IPS-18c (cell line): Measurements from ENCODE around the gene FREM3.
"Not testable (repeated sequence)": the region's sequence is repeated elsewhere in the genome, so short reads cannot be mapped to it uniquely, and the experiment has no call there.

ENCODE experiments used
- H3K4me3 ChIP-seq: 2 replicates; pipeline ENCODE4 v1.7.0; 2013; ENCODE audit warnings: low read depth, mild to moderate bottlenecking, low read length, moderate library complexity; ENCODE audit not compliant: insufficient read depth
- H3K9me3 ChIP-seq: one replicate; pipeline ENCODE4 v1.6.1; 2013; ENCODE audit warnings: mild to moderate bottlenecking, low read length, moderate library complexity; ENCODE audit not compliant: control insufficient read depth, insufficient read depth

The FREM3 gene

GRCh38 chr4:143700416-143701352 lies at the start of gene FREM3:
Gene FREM3, minus strand, starts transcription at chr4:143700675. Its CDS starts 0 bp downstream, at chr4:143700675.
- Histone ChIP-seq H3K4me3 (peak within 1 kb of the TSS; percentile 57), H3K9me3 (peaks cover 2% of the 10 kb centered on the region)

- H3K4me3 ChIP-seq = no peak overlapping the region
- H3K9me3 ChIP-seq = no peaks in the 10 kb centered on the region
Observed at GRCh38 chr4:143745874-143746273, 45.4 kb upstream of the FREM3 start.

GRCh38 chr4:143743591-143743990 lies 43.1 kb upstream of the FREM3 start:
- H3K9me3 ChIP-seq = no peaks in the 10 kb centered on the region

GRCh38 chr4:143742834-143743233 lies 42.4 kb upstream of the FREM3 start:
- Histone ChIP-seq H3K4me3 (no peak overlapping the region), H3K9me3 (no peaks in the 10 kb centered on the region)

More at GRCh38 chr4:143743591-143743990, 43.1 kb upstream of the FREM3 start:
- no peak overlapping the region for H3K4me3 ChIP-seq

GRCh38 chr4:143736861-143737260 lies 36.4 kb upstream of the FREM3 start:
- H3K9me3 ChIP-seq = no peaks in the 10 kb centered on the region
- H3K4me3 ChIP-seq = no peak overlapping the region

GRCh38 chr4:143736061-143736460 lies 35.6 kb upstream of the FREM3 start:
- H3K9me3 ChIP-seq, H3K4me3 ChIP-seq: not testable (repeated sequence)

GRCh38 chr4:143728166-143728565 lies 27.7 kb upstream of the FREM3 start:
- H3K9me3 ChIP-seq = peaks cover 4% of the 10 kb centered on the region
- H3K4me3 ChIP-seq = no peak overlapping the region

- Histone ChIP-seq H3K9me3 (peaks cover 4% of the 10 kb centered on the region), H3K4me3 (no peak overlapping the region)
Observed at GRCh38 chr4:143726714-143727113, 26.2 kb upstream of the FREM3 start.

- no peaks in the 10 kb centered on the region for H3K9me3 ChIP-seq
- no peak overlapping the region for H3K4me3 ChIP-seq
Observed at GRCh38 chr4:143721317-143721716, 20.8 kb upstream of the FREM3 start.

GRCh38 chr4:143718748-143719147 lies 18.3 kb upstream of the FREM3 start:
- H3K4me3 ChIP-seq, H3K9me3 ChIP-seq: not testable (repeated sequence)

GRCh38 chr4:143713955-143714625 lies 13.6 kb upstream of the FREM3 start:
- no peaks in the 10 kb centered on the region for H3K9me3 ChIP-seq
- no peak overlapping the region for H3K4me3 ChIP-seq

- H3K4me3 ChIP-seq = no peak overlapping the region
Observed at GRCh38 chr4:143713553-143713952, 13.1 kb upstream of the FREM3 start.

GRCh38 chr4:143712155-143712550 lies 11.7 kb upstream of the FREM3 start:
- Histone ChIP-seq H3K9me3 (no peaks in the 10 kb centered on the region), H3K4me3 (no peak overlapping the region)

More at GRCh38 chr4:143713553-143713952, 13.1 kb upstream of the FREM3 start:
- no peaks in the 10 kb centered on the region for H3K9me3 ChIP-seq

GRCh38 chr4:143711543-143712154 lies 11.2 kb upstream of the FREM3 start:
- Histone ChIP-seq H3K4me3 (no peak overlapping the region), H3K9me3 (no peaks in the 10 kb centered on the region)

GRCh38 chr4:143701365-143701764 lies 890 bp upstream of the FREM3 start:
- Histone ChIP-seq H3K4me3 (peak overlapping the region; percentile 57; the same call in 1 of the 2 replicates), H3K9me3 (peaks cover 2% of the 10 kb centered on the region)

GRCh38 chr4:143700046-143700415 lies 444 bp downstream of the FREM3 start:
- H3K4me3 ChIP-seq = peak overlapping the region; percentile 57
- peaks cover 2% of the 10 kb centered on the region for H3K9me3 ChIP-seq

GRCh38 chr4:143699331-143700045 lies 987 bp downstream of the FREM3 start:
- H3K4me3 ChIP-seq = peak overlapping the region; percentile 57
- peaks cover 2% of the 10 kb centered on the region for H3K9me3 ChIP-seq
